Peyer's patch (tissue), 4 donors: ENCODE results near the gene ROBO1. TPM values are rescaled to one million over a fixed set of nuclear protein-coding genes. Genes with fewer than 3 reads are reported as not detected.
"Not testable (repeated sequence)": the region's sequence is repeated elsewhere in the genome, so short reads cannot be mapped to it uniquely, and the experiment has no call there.

ENCODE experiments used
- DNase-seq, 3 donors: peaks; one replicate each; pipeline ENCODE4 v3.0.0-alpha.2; 2017 to 2019
- H3K27ac ChIP-seq, 4 donors: fragments of 200-600 bp; sonication (generic); one replicate each; pipeline ENCODE4 v1.5.1; 2016 to 2019
- H3K27me3 ChIP-seq, 2 donors: fragments of 200-600 bp; sonication (generic); one replicate each; pipeline ENCODE4 v1.5.1; 2019
- H3K36me3 ChIP-seq, 3 donors: fragments of 200-600 bp; sonication (generic); one replicate each; pipeline ENCODE4 v1.5.1; 2016 to 2019
- H3K4me1 ChIP-seq, 4 donors: fragments of 200-600 bp; sonication (generic); one replicate each; pipeline ENCODE4 v1.5.1; 2016 to 2019
- H3K4me3 ChIP-seq, 4 donors: fragments of 200-600 bp; sonication (generic); 1 replicate in 3 of 4; 2 replicates in 1 of 4; pipeline ENCODE4 v1.5.1; 2016 to 2019; ENCODE audit warnings: mild to moderate bottlenecking in 1 of 4
- H3K9me3 ChIP-seq, 4 donors: fragments of 200-600 bp; sonication (generic); one replicate each; pipeline ENCODE4 v1.5.1; 2016 to 2019; ENCODE audit warnings: mild to moderate bottlenecking in 1 of 4
- CTCF ChIP-seq, 6 experiments: fragments of 450-650 bp in 4 of 6; fragments of 200-600 bp in 2 of 6; sonication (generic) in 1 of 6; IDR thresholded peaks; one replicate each; pipeline ENCODE4 v1.5.1; 2017 to 2019; ENCODE audit warnings: antibody characterized with exemption in 6 of 6, mild to moderate bottlenecking in 3 of 6, moderate library complexity in 1 of 6
- POLR2A ChIP-seq, 2 donors: fragments of 450-650 bp; IDR thresholded peaks; one replicate each; pipeline ENCODE4 v1.5.1; 2017; ENCODE audit warnings: antibody characterized with exemption in 2 of 2, mild to moderate bottlenecking in 2 of 2, moderate library complexity in 2 of 2
- total RNA-seq, 4 donors: library from RNA; depleted of rRNA; stranded (reverse); fragments of >200 nt; gene quantifications; one replicate each; pipeline ENCODE4 v1.1.0, GENCODE V29; 2016

Gene ROBO1
- total RNA-seq, 4 donors from 2014 or later: 9.5 to 41.3 (median 24.2) TPM

- Histone ChIP-seq H3K4me3 (no peak overlapping the region), H3K27me3 (no peaks in the 10 kb centered on the region), H3K4me1 (no peaks in the 10 kb centered on the region), H3K9me3 (no peaks in the 10 kb centered on the region), H3K27ac (no peak overlapping the region), H3K36me3 (no peaks in the 10 kb centered on the region)
- no peak for DNase-seq
- TF ChIP-seq CTCF (IDR thresholded peaks at IDR 0.05) (no peak), POLR2A (IDR thresholded peaks at IDR 0.05) (no peak)
These were observed 584.3 kb downstream of the ROBO1 start for GRCh38 chr3:79183496-79183895.

- TF ChIP-seq CTCF (IDR thresholded peaks at IDR 0.05) (no peak), POLR2A (IDR thresholded peaks at IDR 0.05) (no peak)
- no peak for DNase-seq
- H3K9me3 ChIP-seq: no peaks in the 10 kb centered on the region
- no peaks in the 10 kb centered on the region for H3K27me3 ChIP-seq
- no peaks in the 10 kb centered on the region for H3K36me3 ChIP-seq
- H3K4me3 ChIP-seq: no peak overlapping the region
- no peak overlapping the region for H3K27ac ChIP-seq
- H3K4me1 ChIP-seq: no peaks in the 10 kb centered on the region
These were observed 589.2 kb downstream of the ROBO1 start for GRCh38 chr3:79178471-79179180.

GRCh38 chr3:79175870-79176269, 591.9 kb downstream of the ROBO1 start:
- Histone ChIP-seq H3K4me1 (no peaks in the 10 kb centered on the region), H3K27me3 (no peaks in the 10 kb centered on the region), H3K27ac (no peak overlapping the region), H3K4me3 (no peak overlapping the region), H3K9me3 (no peaks in the 10 kb centered on the region), H3K36me3 (no peaks in the 10 kb centered on the region)
- no peak for DNase-seq
- TF ChIP-seq POLR2A (IDR thresholded peaks at IDR 0.05) (no peak), CTCF (IDR thresholded peaks at IDR 0.05) (no peak)

- H3K4me3 ChIP-seq, H3K4me1 ChIP-seq, H3K36me3 ChIP-seq, H3K9me3 ChIP-seq, H3K27me3 ChIP-seq, DNase-seq, H3K27ac ChIP-seq: not testable (repeated sequence)
These were observed 594.5 kb downstream of the ROBO1 start for GRCh38 chr3:79173259-79173658.

GRCh38 chr3:79172241-79172640, 595.6 kb downstream of the ROBO1 start:
- no peaks in the 10 kb centered on the region for H3K36me3 ChIP-seq
- TF ChIP-seq POLR2A (IDR thresholded peaks at IDR 0.05) (no peak), CTCF (IDR thresholded peaks at IDR 0.05) (no peak)
- no peak for DNase-seq
- H3K27me3 ChIP-seq: no peaks in the 10 kb centered on the region
- no peak overlapping the region for H3K4me3 ChIP-seq
- no peaks in the 10 kb centered on the region for H3K9me3 ChIP-seq
- no peaks in the 10 kb centered on the region for H3K4me1 ChIP-seq
- H3K27ac ChIP-seq: no peak overlapping the region

GRCh38 chr3:79170021-79170420, 597.8 kb downstream of the ROBO1 start:
- DNase-seq: no peak
- H3K36me3 ChIP-seq: no peaks in the 10 kb centered on the region
- no peaks in the 10 kb centered on the region for H3K27me3 ChIP-seq
- H3K4me3 ChIP-seq: no peak overlapping the region
- H3K27ac ChIP-seq: no peak overlapping the region
- TF ChIP-seq POLR2A (IDR thresholded peaks at IDR 0.05) (no peak), CTCF (IDR thresholded peaks at IDR 0.05) (no peak)
- no peaks in the 10 kb centered on the region for H3K4me1 ChIP-seq
- H3K9me3 ChIP-seq: no peaks in the 10 kb centered on the region
